Measurements from ENCODE around the gene OTOS.

Gene OTOS

DNA sequence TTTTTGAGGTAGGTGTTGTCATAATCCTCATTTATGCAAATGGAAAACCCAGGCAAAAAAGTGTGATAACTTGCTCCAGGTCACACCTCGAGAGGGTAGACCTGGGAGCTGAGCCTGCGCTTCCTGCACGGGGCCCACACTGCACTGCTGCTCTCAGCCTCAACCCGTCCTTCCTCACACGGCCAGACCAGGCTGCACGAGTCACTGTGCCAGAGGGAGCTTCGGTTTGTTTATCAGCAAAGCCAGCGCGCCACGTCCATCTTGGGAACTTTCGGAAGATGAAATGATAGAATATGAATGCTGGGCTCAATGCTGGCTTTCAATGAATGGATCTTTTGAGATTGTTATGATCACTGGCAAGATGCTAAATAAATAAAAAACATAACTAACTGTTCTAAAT, 18.8 kb downstream of the OTOS start:
- DNase-seq (ENCODE audit: low read depth in 2 of 2) = no peak

DNA sequence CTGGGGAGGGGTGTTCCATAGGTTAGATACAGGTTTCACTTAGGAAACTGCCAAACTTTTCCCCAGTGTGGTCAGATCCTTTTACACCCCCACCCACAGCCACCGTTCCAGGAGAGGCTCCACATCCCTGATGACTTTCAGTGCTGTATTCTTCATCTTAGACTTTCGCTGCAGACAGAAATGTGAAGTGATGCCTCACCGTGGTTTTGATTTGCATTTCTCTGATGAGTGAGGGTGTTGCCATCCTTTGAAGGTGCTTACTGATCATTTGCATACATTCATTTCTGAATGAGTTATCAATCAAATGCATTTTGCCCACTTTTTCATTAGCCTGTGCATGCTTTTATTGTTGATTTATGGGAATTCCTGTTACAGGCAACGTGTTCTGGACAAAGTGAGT, 19.3 kb downstream of the OTOS start:
- no peak for DNase-seq (ENCODE audit: low read depth in 2 of 2)

DNA sequence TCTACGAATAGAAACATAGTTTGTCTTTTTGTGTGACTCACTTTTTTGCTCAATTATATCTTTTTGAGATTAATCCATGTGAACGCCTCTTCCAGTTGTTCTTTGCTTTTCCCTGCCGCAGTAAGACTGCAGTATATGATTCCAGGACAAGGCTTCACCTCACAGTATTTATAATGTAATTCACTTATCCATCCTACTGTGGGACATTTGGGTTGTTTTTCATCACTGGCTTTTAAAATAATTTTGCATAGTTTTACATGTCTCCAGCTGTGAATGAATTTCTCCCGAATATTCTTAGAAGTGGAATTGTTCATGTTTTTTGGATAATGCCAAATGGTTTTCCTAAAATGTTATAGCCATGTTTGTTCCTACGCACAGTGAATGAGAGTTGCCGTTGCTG, 26.2 kb downstream of the OTOS start:
- DNase-seq (ENCODE audit: low read depth in 2 of 2) = no peak

DNA sequence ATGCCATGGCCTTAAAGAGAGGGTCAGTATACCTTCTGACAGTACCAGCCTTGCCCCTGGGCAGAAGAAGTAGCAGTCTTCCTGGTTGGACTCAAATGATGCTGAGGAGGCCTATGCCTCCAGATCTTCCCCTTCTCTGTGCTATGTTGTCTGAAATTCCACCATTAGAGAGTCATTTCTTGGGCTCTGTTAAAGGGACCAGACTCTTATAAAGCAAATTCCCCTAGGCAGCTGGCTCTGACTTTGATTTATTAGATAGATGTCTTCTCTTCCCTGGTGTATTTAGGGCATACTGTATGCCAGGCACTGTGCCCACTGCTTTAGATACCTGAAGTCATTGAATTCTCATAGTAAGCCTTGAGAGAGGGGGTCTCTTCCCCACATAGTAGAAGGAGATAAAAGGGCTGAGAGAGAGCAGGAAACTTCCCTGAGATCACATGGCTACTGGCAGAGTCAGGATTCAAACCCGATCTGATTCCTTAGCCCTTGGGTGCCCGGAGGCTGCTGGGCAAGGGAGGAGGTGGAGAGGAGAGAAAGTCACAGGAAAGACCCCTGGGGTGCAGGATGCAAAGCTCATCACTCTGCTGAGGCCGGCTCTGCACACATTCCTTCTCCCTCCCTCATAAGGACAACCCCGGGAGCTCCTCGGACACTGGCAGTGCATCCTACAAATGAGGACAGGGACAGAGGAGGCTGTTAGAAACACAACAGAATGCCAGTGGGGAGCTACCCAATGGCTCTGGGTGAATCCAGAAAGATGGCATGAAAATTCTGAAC, 27.4 kb downstream of the OTOS start:
- DNase-seq (ENCODE audit: low read depth in 2 of 2) = no peak

DNA sequence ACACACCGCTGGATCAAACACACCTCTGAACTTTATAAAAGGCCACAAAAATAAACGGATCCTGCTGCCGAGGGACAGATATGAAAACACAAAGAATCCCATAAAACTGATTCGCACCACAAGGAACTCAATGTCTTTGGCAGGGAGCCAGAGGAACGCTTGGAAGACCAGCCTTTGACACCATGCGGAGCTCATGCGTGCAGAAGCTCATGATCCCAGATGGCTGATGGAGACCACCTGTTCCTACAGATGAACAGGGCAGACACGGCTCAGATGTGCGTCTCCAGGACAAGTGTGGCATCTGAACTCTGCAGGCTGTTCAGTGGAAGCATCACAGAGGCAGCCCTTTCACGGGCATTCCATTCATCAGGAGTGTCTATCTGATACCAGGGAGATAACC, 29.2 kb downstream of the OTOS start:
- DNase-seq (ENCODE audit: low read depth in 2 of 2) = no peak

DNA sequence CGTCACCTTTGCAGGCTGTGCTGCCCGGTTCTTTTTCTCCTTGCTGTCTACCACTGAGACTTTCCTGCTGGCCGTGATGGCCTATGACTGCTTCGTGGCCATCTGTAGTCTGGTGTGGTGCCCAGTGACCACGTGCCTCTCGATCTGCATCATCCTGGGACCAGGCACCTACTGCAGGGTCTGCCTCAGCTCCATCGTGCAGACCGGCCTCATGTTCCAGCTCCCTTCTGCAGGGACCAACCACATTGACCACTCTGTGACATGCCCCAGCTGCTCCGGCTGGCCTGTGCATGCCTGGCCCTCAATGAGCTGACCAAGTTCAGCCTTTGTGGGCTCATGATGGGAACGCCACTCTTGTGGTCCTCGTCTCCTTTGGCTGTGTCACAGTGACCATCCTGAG, 31.1 kb downstream of the OTOS start:
- no peak for DNase-seq (ENCODE audit: low read depth in 2 of 2)

DNA sequence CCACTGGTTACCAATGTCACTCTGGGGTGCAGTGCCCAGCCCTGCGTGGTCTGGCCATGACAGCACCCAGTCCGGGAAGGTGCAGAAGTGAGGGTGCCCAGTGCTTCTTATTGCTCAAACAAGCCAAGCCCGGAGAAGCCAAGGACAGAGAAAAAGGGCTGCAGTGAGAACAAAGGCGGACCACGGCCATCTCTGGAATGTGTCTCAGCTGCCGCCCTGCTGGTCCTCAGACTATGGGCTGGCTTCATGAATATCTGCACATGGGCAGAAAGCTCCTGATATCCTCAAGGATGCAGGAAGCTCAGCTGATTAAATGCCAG, 33.0 kb downstream of the OTOS start:
- DNase-seq (ENCODE audit: low read depth in 2 of 2) = no peak

DNA sequence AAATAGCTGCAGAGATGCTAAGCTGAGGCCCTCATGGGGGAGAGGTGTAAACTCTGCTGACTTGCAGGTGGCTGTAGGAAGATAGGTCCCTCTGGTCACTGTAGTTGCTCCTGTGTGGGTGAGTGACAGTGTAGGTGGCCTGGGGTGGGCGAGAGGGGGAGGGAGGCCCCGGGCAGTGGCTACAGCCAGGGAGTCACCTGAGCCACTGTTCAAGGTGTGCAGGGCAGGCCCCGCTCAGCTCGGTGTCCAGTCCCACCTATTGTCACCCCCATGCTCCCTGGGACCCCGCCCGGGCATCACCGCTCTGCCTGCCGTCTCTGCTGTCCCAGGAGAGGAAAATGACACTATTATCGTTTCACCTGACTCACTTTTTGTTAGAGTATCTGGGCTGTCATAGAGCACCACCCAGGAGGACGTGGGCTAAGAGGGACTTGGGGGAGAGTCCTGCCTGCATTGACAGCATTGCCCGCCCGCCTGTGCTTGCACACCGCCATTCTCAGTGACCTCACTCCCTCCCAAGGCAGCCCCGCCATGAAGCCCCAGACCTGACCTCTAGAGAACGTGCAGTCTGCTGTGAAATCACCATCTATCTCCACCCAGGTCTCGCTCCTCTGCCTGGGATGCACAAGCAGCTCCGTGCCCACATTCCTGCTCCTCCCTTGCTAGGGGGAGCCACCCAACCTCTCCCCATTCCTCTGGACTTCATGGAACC, 33.5 kb downstream of the OTOS start:
- no peak for DNase-seq (ENCODE audit: low read depth in 2 of 2)

DNA sequence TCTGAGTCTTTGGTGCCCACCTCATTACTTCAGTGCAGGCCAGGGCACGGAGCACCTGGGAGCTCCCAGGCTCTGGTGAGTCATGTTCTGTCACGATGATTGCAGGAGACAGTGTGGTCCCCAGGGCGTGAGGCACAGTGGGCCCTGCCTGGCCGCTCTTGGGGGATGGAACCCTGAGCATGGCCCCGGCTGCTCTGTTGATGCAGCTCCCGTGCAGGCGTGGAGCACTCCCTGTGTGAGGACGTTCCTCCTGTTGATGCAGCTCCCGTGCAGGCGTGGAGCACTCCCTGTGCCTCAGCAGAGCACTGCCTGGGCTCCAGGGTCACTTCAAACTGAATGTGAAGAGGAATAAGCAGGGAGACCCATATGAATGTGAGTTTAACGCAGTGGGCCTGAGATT, 34.5 kb downstream of the OTOS start:
- DNase-seq (ENCODE audit: low read depth in 2 of 2) = no peak

DNA sequence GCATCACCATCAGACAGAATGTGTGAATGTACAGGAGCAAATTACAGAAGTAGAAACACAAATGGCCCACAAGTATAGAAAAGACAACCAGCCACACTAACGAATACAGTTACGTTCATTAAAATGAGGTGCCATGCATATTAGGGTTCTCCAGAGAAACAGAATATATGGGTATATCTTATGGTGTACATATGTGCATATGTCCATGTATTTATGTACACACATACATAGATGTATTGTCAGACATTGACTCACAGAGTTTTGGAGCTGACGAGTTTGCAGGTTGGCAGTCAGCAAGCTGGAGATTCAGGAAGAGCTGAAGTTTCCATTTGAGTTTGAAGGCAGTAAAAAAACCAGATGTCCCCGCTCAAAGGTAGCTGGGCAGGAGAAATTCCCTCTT, 37.3 kb downstream of the OTOS start:
- no peak for DNase-seq (ENCODE audit: low read depth in 2 of 2)

DNA sequence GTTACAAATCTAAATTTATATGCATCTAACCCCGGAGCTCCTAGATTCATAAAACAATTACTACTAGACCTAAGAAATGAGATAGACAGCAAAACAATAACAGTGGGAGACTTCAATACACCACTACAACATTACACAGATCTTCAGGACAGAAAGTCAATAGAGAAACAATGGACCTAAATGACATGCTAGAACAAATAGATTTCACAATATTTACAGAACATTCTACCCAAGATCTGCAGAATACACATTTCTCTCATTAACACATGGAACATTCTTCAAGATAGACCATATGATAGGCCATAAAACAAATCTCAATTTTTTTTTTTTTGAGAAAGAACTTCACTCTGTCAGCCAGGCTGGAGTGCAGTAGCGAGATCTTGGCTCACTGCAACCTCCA, 42.1 kb downstream of the OTOS start:
- DNase-seq (ENCODE audit: low read depth in 2 of 2) = no peak

DNA sequence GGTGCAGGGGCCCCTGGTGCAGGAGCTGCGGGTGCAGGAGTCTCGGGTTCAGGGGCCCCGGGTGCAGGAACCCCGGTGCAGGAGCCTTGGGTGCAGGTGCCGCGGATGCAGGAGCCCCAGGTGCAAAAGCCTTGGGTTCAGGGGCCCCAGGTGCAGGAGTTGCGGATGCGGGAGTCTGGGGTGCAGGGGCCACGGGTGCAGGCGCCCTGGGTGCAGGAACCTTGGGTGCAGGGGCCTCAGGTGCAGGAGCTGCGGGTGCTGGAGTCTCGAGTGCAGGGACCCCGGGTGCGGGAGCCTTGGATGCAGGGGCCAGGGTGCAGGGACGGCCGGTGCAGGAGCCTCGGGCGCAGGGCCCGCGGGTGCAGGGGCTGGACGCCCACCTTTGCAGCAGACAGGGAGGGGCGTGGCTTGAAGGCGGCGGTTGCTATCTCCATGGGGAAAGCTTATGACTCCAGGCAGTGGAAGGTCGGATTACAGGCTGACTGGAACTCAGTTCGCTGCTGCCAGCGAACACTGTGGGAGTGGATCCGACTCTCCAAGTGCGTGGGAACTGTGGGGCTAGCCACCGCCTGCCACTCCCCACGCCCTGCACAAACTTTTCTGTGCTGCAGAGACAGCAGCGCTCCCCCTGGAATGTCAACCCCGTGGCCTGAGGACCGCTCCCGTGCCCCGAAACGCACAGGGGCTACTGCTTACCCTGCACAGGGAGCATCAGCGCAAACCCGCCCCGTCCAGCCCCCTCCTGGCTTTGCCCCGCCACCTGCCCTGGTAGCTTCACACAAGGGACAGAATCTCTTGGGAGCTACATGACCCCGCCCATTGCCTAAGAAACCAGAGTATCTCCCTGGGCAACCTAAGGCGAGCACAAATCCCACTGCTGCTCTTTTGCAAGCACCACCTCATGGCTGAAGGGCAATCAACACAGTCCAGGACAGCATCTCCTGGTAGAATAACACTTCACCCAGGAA, 44.6 kb downstream of the OTOS start:
- DNase-seq (ENCODE audit: low read depth in 2 of 2) = no peak

DNA sequence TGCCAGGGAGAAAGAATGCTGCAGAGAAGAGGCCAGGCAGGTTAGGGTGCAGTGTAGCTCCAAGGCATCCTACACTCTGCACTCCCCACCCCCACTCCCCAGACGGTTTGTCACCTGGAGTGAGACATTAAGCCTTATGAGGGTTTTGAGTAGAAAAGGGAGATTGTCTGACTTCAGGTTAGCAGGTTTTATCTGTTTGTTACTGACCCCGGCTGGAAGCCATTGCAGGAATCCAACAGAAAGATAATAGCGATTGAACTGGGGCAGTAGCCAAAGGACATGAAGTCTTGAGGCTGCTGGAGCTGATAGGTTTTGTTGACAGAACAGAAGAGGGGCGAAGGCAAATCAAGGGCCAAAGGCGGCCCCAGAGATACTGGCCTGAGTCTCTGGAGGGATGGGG, 51.2 kb downstream of the OTOS start:
- DNase-seq (ENCODE audit: low read depth in 2 of 2) = no peak

Data from stimulated activated CD8-positive, alpha-beta memory T cell treated with anti-CD3 and anti-CD28 coated beads, Interleukin-15, amount 100 ng/mL, for 4 hours (primary cell).